ENCODE measurements around the gene FUBP3. TPM values are rescaled to one million over a fixed set of nuclear protein-coding genes. Genes with fewer than 3 reads are reported as not detected.
"Not testable (repeated sequence)": the region's sequence is repeated elsewhere in the genome, so short reads cannot be mapped to it uniquely, and the experiment has no call there.

FUBP3 gene
- total RNA-seq, 1 experiment from 2014 or later, result 78.6 TPM

DNA sequence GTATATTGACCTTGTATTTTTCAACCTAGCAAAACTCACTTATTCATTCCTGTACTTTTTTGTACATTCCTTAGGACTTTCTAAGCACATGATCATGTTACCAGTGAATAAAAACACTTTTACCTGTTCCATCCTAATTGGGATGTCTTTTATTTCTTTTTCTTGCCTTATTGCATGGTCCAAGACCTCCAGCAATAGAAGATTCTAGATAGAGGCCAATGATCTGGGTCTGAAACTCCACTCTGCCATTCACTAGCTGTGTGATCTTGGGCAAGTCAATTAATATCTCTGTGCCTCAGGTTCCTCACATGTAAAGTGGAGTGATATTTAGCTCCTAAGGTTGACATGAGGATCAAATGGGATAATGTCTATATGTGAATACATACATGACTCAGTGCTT, 105.7 kb downstream of the FUBP3 start:
- H3K4me2 ChIP-seq (ENCODE audit: insufficient read depth, insufficient read length, low read length), result no peak overlapping the region
- peaks cover 6% of the 10 kb centered on the region for H3K23me2 ChIP-seq (ENCODE audit: insufficient read length, low read depth, low read length, poor library complexity, severe bottlenecking)
- TF ChIP-seq, protein P1, sequence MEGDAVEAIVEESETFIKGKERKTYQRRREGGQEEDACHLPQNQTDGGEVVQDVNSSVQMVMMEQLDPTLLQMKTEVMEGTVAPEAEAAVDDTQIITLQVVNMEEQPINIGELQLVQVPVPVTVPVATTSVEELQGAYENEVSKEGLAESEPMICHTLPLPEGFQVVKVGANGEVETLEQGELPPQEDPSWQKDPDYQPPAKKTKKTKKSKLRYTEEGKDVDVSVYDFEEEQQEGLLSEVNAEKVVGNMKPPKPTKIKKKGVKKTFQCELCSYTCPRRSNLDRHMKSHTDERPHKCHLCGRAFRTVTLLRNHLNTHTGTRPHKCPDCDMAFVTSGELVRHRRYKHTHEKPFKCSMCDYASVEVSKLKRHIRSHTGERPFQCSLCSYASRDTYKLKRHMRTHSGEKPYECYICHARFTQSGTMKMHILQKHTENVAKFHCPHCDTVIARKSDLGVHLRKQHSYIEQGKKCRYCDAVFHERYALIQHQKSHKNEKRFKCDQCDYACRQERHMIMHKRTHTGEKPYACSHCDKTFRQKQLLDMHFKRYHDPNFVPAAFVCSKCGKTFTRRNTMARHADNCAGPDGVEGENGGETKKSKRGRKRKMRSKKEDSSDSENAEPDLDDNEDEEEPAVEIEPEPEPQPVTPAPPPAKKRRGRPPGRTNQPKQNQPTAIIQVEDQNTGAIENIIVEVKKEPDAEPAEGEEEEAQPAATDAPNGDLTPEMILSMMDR (conservative IDR thresholded peaks at IDR 0.05), result no peak
- H3K9ac ChIP-seq (ENCODE audit: extremely low read depth, insufficient read length, low read length), result no peak overlapping the region
- no peak overlapping the region for H3K18ac ChIP-seq (ENCODE audit: insufficient read length, low read depth, low read length)
- H3K79me2 ChIP-seq (ENCODE audit: insufficient read depth, low read length), result no peaks in the 10 kb centered on the region
- H3K27me3 ChIP-seq (ENCODE audit: insufficient read depth, low read length), result peaks cover 8% of the 10 kb centered on the region
- Mint-ChIP-seq H3K4me3 (no peak overlapping the region), H3K27me3 (ENCODE audit: low read depth) (peaks cover 23% of the 10 kb centered on the region), H3K4me1 (peaks cover 8 to 16% of the 10 kb centered on the region in 2 experiments), H3K36me3 (ENCODE audit: insufficient read depth in 1 of 3, low read depth in 3 of 3) (no peaks in the 10 kb centered on the region; a peak in 1 of 7 replicates), H3K27ac (no peak overlapping the region), H3K9me3 (peaks cover 8 to 10% of the 10 kb centered on the region in 2 experiments)
- H3K14ac ChIP-seq (ENCODE audit: insufficient read depth, low read length), result no peak overlapping the region
- no peak overlapping the region for H2BK12ac ChIP-seq (ENCODE audit: insufficient read length, low read depth, low read length)
- H2AFZ ChIP-seq (ENCODE audit: low read length), result no peak overlapping the region
- no peak overlapping the region for H3K27ac ChIP-seq (ENCODE audit: insufficient read length, low read depth, low read length)
- H4K20me1 ChIP-seq (ENCODE audit: control insufficient read depth, insufficient read depth, insufficient read length), result no peaks in the 10 kb centered on the region
- no peak overlapping the region for H2BK15ac ChIP-seq (ENCODE audit: low read depth, low read length)
- no peak overlapping the region for H2AK5ac ChIP-seq (ENCODE audit: insufficient read length, low read length)
- no peak overlapping the region for H3T11ph ChIP-seq (ENCODE audit: low read length)
- no peak overlapping the region for H4K5ac ChIP-seq (ENCODE audit: insufficient read length, low read depth, low read length)
- H3K4me1 ChIP-seq (ENCODE audit: insufficient read depth, low read length), result no peaks in the 10 kb centered on the region; the same call in 1 of the 2 replicates
- H2BK20ac ChIP-seq (ENCODE audit: low read depth, low read length, poor library complexity, severe bottlenecking), result no peak overlapping the region
- H3K79me1 ChIP-seq (ENCODE audit: insufficient read depth, low read depth, low read length, poor library complexity, severe bottlenecking), result no peaks in the 10 kb centered on the region
- no peak overlapping the region for H4K8ac ChIP-seq (replicated peaks; ENCODE audit: insufficient read length, low read depth, low read length)
- H3K4ac ChIP-seq (ENCODE audit: low read depth, low read length), result no peak overlapping the region
- no peak overlapping the region for H4K91ac ChIP-seq (ENCODE audit: insufficient read length, low read depth, low read length)
- H2BK5ac ChIP-seq (ENCODE audit: insufficient read length, low read length), result no peak overlapping the region
- no peak overlapping the region for H2BK120ac ChIP-seq (ENCODE audit: low read depth, low read length, poor library complexity, severe bottlenecking)
- no peaks in the 10 kb centered on the region for H3K9me3 ChIP-seq (ENCODE audit: control insufficient read depth, low read depth, low read length)
- no peak for DNase-seq
- H3K56ac ChIP-seq (ENCODE audit: insufficient read length, low read depth, low read length), result no peak overlapping the region
- H3K23ac ChIP-seq (ENCODE audit: insufficient read length, low read depth, low read length), result no peak overlapping the region

GRCh38 chr9:130685945-130686344, 106.6 kb downstream of the FUBP3 start:
- not testable (repeated sequence) for DNase-seq; H3K4me2 ChIP-seq (ENCODE audit: insufficient read depth, insufficient read length, low read length); H2BK120ac ChIP-seq (ENCODE audit: low read depth, low read length, poor library complexity, severe bottlenecking); H4K20me1 ChIP-seq (ENCODE audit: control insufficient read depth, insufficient read depth, insufficient read length); H3K9me3 ChIP-seq (ENCODE audit: control insufficient read depth, low read depth, low read length); H3K79me1 ChIP-seq (ENCODE audit: insufficient read depth, low read depth, low read length, poor library complexity, severe bottlenecking); H2BK12ac ChIP-seq (ENCODE audit: insufficient read length, low read depth, low read length); H3K79me2 ChIP-seq (ENCODE audit: insufficient read depth, low read length); H3K9ac ChIP-seq (ENCODE audit: extremely low read depth, insufficient read length, low read length); H3K4me3 Mint-ChIP-seq; H3K18ac ChIP-seq (ENCODE audit: insufficient read length, low read depth, low read length); H3K27me3 ChIP-seq (ENCODE audit: insufficient read depth, low read length); H3K23me2 ChIP-seq (ENCODE audit: insufficient read length, low read depth, low read length, poor library complexity, severe bottlenecking); H2BK20ac ChIP-seq (ENCODE audit: low read depth, low read length, poor library complexity, severe bottlenecking); H3K14ac ChIP-seq (ENCODE audit: insufficient read depth, low read length); H3K36me3 Mint-ChIP-seq (ENCODE audit: insufficient read depth in 1 of 3, low read depth in 3 of 3); H3K27ac ChIP-seq (ENCODE audit: insufficient read length, low read depth, low read length); H3T11ph ChIP-seq (ENCODE audit: low read length); H2BK5ac ChIP-seq (ENCODE audit: insufficient read length, low read length); H4K91ac ChIP-seq (ENCODE audit: insufficient read length, low read depth, low read length); H3K4me1 ChIP-seq (ENCODE audit: insufficient read depth, low read length); H2AK5ac ChIP-seq (ENCODE audit: insufficient read length, low read length); H2BK15ac ChIP-seq (ENCODE audit: low read depth, low read length); H3K27ac Mint-ChIP-seq; H4K5ac ChIP-seq (ENCODE audit: insufficient read length, low read depth, low read length); H2AFZ ChIP-seq (ENCODE audit: low read length); H3K23ac ChIP-seq (ENCODE audit: insufficient read length, low read depth, low read length); H4K8ac ChIP-seq (replicated peaks; ENCODE audit: insufficient read length, low read depth, low read length); H3K56ac ChIP-seq (ENCODE audit: insufficient read length, low read depth, low read length); H3K4ac ChIP-seq (ENCODE audit: low read depth, low read length)
- WGBS (ENCODE audit: extremely low coverage, insufficient read length, low lambda C conversion rate), result no CpG with 5 or more reads among the region's 11 CpGs
- Mint-ChIP-seq H3K27me3 (ENCODE audit: low read depth) (peaks cover 15% of the 10 kb centered on the region), H3K4me1 (peaks cover 14 to 22% of the 10 kb centered on the region in 2 experiments), H3K9me3 (peaks cover 8 to 10% of the 10 kb centered on the region in 2 experiments)

All from H9 (cell line).